AG04449 (cell line): ENCODE measurements around the gene CEL.
"Not testable (repeated sequence)": the region's sequence is repeated elsewhere in the genome, so short reads cannot be mapped to it uniquely, and the experiment has no call there.

Source experiments
- CTCF ChIA-PET: fragments of 350-600 bp; formaldehyde crosslinking; extraction: SDS; loops from one replicate; lab custom pipeline; 2021; ENCODE audit warnings: antibody characterized with exemption; lab: Yijun Ruan, JAX
- POLR2A ChIA-PET: fragments of 400-600, 350-600 bp; formaldehyde crosslinking; extraction: SDS; loops from one replicate; lab custom pipeline; 2020; ENCODE audit warnings: antibody characterized with exemption, inconsistent platforms; lab: Yijun Ruan, JAX
- DNase-seq: peaks from one replicate; pipeline ENCODE4 v3.0.0-alpha.2; 2010; ENCODE audit warnings: low read depth, low spot score
- H3K4me3 ChIP-seq: 2 replicates; pipeline ENCODE4 v1.5.1; 2011; ENCODE audit warnings: low read depth, mild to moderate bottlenecking, control low read depth, low read length
- TF ChIP-seq, protein P1 (sequence below): IDR thresholded peaks from one replicate; pipeline ENCODE4 v1.5.1; 2011; ENCODE audit warnings: mild to moderate bottlenecking, moderate library complexity, low read length, control low read depth, inconsistent platforms; ENCODE audit not compliant: insufficient read depth; ENCODE audit errors: missing control alignments

CEL gene

DNA sequence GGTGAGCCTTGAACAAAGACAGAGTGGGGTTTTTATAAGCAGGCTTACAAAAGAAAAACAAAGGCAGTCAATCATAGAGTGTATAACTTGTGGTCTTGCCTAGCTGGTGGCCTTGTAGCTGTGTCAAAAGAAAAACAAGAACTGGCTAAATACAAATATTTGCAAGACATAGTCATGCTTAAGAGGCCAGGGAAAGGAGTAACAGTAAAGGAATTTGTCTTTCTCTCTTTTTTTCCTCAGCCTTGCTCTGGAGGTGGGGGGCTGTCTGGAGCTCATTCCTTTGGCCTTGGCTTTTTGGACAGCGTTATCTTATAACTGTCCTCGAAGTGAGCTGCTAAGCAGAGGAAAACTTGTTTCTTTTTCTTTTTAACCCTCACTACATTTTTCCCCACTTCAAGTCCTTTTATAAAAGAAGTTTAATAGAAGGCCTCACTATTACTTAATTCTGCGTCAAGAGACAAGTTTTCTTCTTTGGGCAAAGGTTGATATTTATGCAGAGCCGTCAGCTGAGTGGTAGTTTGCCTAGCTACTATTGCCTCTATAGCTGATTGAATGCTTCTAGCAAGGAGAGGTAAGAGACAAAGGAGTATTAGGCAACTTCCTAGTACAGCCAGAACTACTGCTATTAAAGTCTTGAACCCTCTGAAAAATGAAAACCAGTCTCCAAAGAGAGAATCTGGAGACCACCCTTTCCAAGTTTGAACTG, 14.3 kb downstream of the CEL start:
- TF ChIP-seq, protein P1, sequence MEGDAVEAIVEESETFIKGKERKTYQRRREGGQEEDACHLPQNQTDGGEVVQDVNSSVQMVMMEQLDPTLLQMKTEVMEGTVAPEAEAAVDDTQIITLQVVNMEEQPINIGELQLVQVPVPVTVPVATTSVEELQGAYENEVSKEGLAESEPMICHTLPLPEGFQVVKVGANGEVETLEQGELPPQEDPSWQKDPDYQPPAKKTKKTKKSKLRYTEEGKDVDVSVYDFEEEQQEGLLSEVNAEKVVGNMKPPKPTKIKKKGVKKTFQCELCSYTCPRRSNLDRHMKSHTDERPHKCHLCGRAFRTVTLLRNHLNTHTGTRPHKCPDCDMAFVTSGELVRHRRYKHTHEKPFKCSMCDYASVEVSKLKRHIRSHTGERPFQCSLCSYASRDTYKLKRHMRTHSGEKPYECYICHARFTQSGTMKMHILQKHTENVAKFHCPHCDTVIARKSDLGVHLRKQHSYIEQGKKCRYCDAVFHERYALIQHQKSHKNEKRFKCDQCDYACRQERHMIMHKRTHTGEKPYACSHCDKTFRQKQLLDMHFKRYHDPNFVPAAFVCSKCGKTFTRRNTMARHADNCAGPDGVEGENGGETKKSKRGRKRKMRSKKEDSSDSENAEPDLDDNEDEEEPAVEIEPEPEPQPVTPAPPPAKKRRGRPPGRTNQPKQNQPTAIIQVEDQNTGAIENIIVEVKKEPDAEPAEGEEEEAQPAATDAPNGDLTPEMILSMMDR = no peak
- DNase-seq = peak; percentile 80
- ChIA-PET POLR2A (interaction anchor here (0.8 to 1.0 kb wide), 2 partner anchors 21 to 45 kb away, joined by 3 to 4 read pairs; partner anchors contain the start of gene GTF3C5), CTCF (interaction anchor here (0.9 to 4.9 kb wide), 11 partner anchors 15 to 254 kb away, joined by 3 to 68 read pairs (median 4); partner anchors contain the start of genes CEL and GTF3C5)
- H3K4me3 ChIP-seq = no peak overlapping the region; the same call in 1 of the 2 replicates

DNA sequence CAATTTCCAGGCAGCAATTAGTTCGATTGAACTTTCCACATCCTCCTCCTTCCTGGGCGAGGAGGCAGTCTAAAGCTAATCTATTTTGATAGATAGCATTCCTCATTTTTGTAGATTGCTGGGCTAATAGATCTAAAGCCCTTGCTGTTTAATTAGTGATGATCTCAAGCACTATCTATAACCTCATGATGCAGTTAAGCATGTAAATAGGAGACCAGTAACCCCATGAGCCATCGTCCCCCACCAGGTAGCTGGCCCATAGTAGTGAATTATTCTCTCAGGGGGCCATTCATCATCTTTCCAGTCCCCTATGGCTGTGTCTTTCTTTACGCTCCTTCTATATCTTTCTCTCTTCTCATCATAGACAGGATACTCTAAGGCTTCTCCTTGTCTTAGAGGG, 14.9 kb downstream of the CEL start:
- ChIA-PET CTCF (interaction anchor here (1.0 to 4.9 kb wide), 10 partner anchors 22 to 253 kb away, joined by 3 to 68 read pairs (median 4); partner anchors contain the start of gene GTF3C5), POLR2A (interaction anchor here (1.0 kb wide), 1 partner anchor 22 kb away, joined by 3 read pairs; no protein-coding TSS in a partner anchor)
- TF ChIP-seq, protein P1 = no peak
- DNase-seq = no peak
- no peak overlapping the region for H3K4me3 ChIP-seq

DNA sequence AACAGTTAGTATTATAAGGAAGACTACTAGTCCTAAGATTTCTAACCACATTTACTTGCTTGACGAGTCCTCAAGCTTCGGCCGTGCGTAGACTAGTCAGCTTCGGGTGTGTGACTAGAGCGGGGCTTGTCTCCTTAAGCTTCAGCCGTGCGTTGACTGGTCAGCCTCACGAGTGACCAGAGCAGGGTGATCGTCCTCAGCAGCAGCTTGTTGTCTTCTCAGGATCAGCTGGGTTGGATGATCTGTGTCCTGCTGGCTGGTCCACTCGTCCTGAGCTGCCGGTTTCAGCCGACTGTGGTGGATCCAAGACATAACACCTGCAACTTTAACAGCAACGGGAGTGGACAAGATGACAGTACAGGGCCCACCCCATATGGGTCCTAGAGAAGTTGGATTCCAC, 16.7 kb downstream of the CEL start:
- DNase-seq = no peak
- no peak overlapping the region for H3K4me3 ChIP-seq
- POLR2A ChIA-PET = no interaction called here
- CTCF ChIA-PET = interaction anchor here (1.3 to 3.2 kb wide), 3 partner anchors 38 to 107 kb away, joined by 3 to 13 read pairs (median 5); no protein-coding TSS in a partner anchor
- TF ChIP-seq, protein P1 = no peak

DNA sequence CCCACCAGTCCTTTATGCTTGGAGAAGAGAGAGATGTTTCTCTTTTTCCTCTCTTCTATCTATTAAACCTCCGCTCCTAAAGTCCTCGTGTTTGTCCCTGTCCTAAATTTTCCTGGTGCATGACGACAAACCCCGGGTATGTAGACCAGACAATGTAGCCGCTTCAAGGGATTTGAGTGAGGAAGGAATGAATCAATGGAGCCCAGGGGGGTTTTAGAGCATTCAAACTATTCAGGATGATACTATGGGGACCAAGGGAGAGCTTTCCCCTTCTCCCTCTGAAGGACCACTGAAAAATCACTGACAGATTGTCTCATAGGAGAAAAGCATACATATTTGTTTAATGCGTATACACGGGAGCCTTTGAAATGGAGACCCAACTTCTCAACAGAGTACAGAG, 18.4 kb downstream of the CEL start:
- CTCF ChIA-PET = interaction anchor here (1.6 to 3.2 kb wide), 2 partner anchors 68 to 406 kb away, joined by 3 to 13 read pairs; no protein-coding TSS in a partner anchor
- no peak overlapping the region for H3K4me3 ChIP-seq
- POLR2A ChIA-PET = no interaction called here
- TF ChIP-seq, protein P1 = no peak
- no peak for DNase-seq

DNA sequence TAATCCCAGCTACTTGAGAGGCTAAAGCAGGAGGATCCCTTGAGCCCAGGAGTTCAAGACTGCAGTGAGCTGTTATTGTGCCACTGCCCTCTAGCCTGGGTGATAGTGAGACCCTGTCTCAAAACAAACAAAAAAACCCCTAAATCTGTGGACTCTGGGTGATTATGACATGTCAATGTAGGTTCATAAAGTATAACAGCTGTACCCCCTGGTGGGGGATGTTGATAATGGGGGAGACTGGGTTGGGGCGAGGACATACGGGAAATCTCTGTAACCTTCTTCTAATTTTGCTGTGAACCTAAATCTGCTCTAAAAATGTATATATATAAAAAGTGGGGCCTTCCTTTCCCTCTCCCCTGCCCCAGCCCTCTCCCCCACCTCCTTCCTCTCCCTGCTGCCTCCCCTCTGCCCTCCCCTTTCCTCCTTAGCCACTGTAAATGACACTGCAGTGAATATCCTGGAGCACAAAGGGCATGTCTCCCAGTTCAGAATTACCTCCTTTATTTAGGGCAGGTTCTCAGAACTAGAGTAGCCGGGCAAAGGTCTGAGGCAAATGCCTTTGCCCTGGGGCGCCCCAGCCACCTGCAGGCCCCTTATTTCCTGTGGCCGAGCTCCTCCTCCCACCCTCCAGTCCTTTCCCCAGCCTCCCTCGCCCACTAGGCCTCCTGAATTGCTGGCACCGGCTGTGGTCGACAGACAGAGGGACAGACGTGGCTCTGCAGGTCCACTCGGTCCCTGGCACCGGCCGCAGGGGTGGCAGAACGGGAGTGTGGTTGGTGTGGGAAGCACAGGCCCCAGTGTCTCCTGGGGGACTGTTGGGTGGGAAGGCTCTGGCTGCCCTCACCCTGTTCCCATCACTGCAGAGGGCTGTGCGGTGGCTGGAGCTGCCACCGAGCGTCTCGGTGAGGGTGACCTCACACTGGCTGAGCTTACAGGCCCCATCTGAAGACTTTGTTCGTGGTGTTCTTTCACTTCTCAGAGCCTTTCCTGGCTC, 19.3 kb downstream of the CEL start:
- H3K4me3 ChIP-seq, POLR2A ChIA-PET, DNase-seq: not testable (repeated sequence)
- CTCF ChIA-PET = interaction anchor here (1.3 to 3.2 kb wide), 3 partner anchors 23 to 405 kb away, joined by 3 to 13 read pairs (median 3); no protein-coding TSS in a partner anchor

DNA sequence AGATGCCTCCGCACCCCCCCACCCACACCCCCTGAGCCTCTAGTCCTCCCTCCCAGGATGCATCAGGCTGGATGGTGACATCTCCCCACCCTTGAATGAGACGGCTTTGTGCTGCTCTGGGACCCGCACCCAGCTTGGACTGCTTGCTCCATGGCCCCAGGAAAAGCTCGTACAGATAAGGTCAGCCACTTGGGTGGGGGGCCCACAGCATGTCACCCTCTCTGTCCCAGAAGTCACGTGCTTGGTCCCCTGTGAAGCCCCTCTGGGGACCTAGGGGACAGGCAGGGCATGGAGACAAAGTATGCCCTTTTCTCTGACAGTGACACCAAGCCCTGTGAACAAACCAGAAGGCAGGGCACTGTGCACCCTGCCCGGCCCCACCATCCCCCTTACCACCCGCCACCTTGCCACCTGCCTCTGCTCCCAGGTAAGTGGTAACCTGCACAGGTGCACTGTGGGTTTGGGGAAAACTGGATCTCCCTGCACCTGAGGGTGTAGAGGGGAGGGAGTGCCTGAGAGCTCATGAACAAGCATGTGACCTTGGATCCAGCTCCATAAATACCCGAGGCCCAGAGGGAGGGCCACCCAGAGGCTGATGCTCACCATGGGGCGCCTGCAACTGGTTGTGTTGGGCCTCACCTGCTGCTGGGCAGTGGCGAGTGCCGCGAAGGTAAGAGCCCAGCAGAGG, 20.3 kb downstream of the CEL start:
- POLR2A ChIA-PET, DNase-seq, H3K4me3 ChIP-seq: not testable (repeated sequence)
- CTCF ChIA-PET = interaction anchor here (1.3 kb wide), 1 partner anchor 22 kb away, joined by 3 read pairs; no protein-coding TSS in a partner anchor

DNA sequence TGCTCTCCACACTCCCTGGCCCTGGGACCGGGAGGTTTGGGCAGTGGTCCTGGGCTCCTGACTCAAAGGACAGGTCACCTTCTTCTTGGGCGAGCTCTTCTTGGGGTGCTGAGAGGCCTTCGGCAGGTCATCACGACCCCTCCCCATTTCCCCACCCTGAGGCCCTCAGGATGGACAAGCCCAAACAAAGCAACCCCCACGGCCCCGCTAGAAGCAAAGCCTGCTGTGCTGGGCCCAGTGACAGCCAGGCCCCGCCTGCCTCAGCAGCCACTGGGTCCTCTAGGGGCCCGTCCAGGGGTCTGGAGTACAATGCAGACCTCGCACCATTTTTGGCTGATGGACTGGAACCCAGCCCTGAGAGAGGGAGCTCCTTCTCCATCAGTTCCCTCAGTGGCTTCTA, 21.9 kb downstream of the CEL start:
- DNase-seq, POLR2A ChIA-PET, CTCF ChIA-PET, H3K4me3 ChIP-seq: not testable (repeated sequence)

DNA sequence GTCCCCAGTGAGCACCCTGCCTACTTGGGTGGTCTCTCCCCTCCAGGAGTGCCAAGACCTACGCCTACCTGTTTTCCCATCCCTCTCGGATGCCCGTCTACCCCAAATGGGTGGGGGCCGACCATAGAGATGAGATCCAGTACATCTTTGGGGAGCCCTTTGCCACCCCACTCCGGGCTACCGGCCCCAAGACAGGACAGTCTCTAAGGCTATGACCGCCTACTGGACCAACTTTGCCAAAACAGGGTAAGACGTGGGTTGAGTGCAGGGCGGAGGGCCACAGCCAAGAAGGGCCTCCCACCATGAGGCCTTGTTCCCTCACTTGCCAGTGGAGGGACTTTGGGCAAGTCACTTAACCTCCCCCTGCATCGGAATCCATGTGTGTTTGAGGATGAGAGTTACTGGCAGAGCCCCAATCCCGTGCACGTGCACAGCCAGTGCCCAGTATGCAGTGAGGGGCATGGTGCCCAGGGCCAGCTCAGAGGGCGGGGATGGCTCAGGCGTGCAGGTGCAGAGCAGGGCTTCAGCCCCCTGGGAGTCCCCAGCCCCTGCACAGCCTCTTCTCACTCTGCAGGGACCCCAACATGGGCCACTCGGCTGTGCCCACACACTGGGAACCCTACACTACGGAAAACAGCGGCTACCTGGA, 24.6 kb downstream of the CEL start:
- H3K4me3 ChIP-seq, POLR2A ChIA-PET, DNase-seq: not testable (repeated sequence)
- CTCF ChIA-PET = interaction anchor here (1.0 to 1.4 kb wide), 2 partner anchors 10 to 16 kb away, joined by 4 read pairs; no protein-coding TSS in a partner anchor
